Body of pancreas (tissue), 4 donors: Measurements from ENCODE around the gene LOXL4.

Experiments
- POLR2A ChIP-seq, 3 donors: fragments of 450-650 bp; IDR thresholded peaks; one replicate each; pipeline ENCODE4 v1.6.1; 2016; ENCODE audit warnings: antibody characterized with exemption in 3 of 3, mild to moderate bottlenecking in 2 of 3
- TF ChIP-seq, protein P1 (sequence below), 7 experiments: fragments of 450-650 bp in 4 of 7; fragments of 200-600 bp in 3 of 7; sonication (generic) in 3 of 7; IDR thresholded peaks; one replicate each; pipeline ENCODE4 v1.5.1; 2016 to 2019; ENCODE audit warnings: antibody characterized with exemption in 7 of 7

DNA sequence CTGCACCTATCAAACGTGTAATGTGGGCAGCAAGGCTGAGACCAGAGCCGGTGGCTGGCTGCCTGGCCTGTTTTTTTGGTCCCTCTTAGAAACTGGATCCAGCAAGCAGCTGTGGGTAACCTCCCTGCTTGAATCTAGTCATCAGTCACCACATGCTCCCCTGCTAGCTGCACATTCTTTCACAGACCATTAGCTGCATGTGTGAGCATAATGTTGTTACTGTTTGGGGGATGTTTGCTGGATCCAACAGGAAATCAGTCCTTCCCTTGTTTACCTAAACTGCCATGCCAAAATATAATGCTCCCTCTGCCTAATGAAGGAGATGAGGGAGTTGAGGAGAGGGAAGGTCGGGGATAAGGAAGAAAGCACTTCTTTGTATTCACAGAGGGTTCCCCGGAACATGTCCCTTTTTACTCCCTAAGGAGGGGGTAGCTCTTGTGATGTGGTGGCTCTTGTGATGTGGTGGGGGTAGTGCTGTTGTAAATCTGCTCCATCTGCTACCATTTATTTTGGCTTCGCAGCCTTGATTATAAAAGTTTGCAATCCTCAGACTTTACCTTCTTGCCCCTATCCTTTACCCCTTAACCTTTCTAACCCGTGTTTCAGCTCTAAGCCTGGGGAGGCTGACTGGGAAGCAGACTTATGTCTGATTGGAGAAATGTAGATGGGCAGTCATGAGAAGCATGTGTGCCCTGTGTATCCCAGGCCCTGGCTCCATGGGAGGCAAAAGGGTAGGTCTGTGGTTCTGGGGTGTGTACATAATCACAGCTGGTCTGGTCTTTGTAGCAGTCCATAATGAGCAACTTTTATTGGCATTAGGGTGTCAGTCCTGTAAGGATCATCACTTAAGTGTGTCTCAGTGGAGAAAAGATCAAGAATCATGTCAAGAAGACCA, 20.8 kb downstream of the LOXL4 start:
- no peak for TF ChIP-seq POLR2A (IDR thresholded peaks at IDR 0.05)
- TF ChIP-seq, protein P1, sequence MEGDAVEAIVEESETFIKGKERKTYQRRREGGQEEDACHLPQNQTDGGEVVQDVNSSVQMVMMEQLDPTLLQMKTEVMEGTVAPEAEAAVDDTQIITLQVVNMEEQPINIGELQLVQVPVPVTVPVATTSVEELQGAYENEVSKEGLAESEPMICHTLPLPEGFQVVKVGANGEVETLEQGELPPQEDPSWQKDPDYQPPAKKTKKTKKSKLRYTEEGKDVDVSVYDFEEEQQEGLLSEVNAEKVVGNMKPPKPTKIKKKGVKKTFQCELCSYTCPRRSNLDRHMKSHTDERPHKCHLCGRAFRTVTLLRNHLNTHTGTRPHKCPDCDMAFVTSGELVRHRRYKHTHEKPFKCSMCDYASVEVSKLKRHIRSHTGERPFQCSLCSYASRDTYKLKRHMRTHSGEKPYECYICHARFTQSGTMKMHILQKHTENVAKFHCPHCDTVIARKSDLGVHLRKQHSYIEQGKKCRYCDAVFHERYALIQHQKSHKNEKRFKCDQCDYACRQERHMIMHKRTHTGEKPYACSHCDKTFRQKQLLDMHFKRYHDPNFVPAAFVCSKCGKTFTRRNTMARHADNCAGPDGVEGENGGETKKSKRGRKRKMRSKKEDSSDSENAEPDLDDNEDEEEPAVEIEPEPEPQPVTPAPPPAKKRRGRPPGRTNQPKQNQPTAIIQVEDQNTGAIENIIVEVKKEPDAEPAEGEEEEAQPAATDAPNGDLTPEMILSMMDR (IDR thresholded peaks at IDR 0.05) = no peak
